GM12878 (cell line): ENCODE results near the gene GPR176. TPM values are rescaled to one million over a fixed set of nuclear protein-coding genes. Genes with fewer than 3 reads are reported as not detected.

ENCODE experiments used
- ATAC-seq: fragments of 200-7000 bp; cut with Tn5 transposase; 3 replicates; pipeline ENCODE4 v1.9.1; 2020; ENCODE audit warnings: mild to moderate bottlenecking, moderate library complexity
- BruUV-seq: library from RNA; stranded (reverse); fragments of 400-500 nt; replicated peaks from 2 replicates; lab custom pipeline; 2021; lab: Mats Ljungman, UMichigan
- CTCF ChIA-PET: fragments of 300-600 bp; sonication (Branson Sonifier 250); formaldehyde crosslinking; extraction: SDS; loops from one replicate; lab custom pipeline; 2021; ENCODE audit warnings: inconsistent platforms; lab: Yijun Ruan, JAX
- POLR2A ChIA-PET: fragments of 350-600 bp; formaldehyde crosslinking; extraction: SDS; loops from one replicate; lab custom pipeline; 2021; ENCODE audit warnings: inconsistent platforms; lab: Charles Lee
- RAD21 ChIA-PET: fragments of 300-600 bp; sonication (Branson Sonifier 250); formaldehyde crosslinking; loops from one replicate; lab custom pipeline; 2023; ENCODE audit warnings: antibody characterized with exemption; ENCODE audit not compliant: unreplicated experiment; lab: Charles Lee
- SMC1A ChIA-PET: fragments of 300-600 bp; sonication (Branson Sonifier 250); formaldehyde crosslinking; loops from one replicate; lab custom pipeline; 2023; ENCODE audit not compliant: unreplicated experiment, uncharacterized antibody; lab: Charles Lee
- DNase-seq: peaks from one replicate; pipeline ENCODE4 v3.0.0-alpha.2; 2011; ENCODE audit warnings: low read depth, low spot score
- FAIRE-seq: peaks from 3 replicates; lab custom pipeline; 2011; peaks lifted over from hg19 to GRCh38; lab: Jason Lieb, UNC
- H2AFZ ChIP-seq: 2 replicates; pipeline ENCODE4 v1.6.0; 2011; ENCODE audit warnings: low read depth, low read length, control low read depth; ENCODE audit not compliant: control insufficient read depth
- H3K27ac ChIP-seq: 2 replicates; pipeline ENCODE4 v1.5.1; 2011; ENCODE audit warnings: control low read depth; ENCODE audit not compliant: control insufficient read depth, insufficient read depth
- H3K27me3 ChIP-seq, 2 experiments: replicated peaks in 1 of 2; 2 replicates each; pipeline versions ENCODE4 v1.6.0 to v1.6.1; 2011; ENCODE audit warnings: low read length in 1 of 2; ENCODE audit not compliant: control insufficient read depth in 2 of 2, insufficient read depth in 2 of 2
- H3K36me3 ChIP-seq, 2 experiments: 2 replicates each; pipeline ENCODE4 v1.5.1; 2011; ENCODE audit warnings: low read length in 1 of 2; ENCODE audit not compliant: control insufficient read depth in 2 of 2, insufficient read depth in 2 of 2
- H3K4me1 ChIP-seq: 2 replicates; pipeline ENCODE4 v1.6.1; 2011; ENCODE audit warnings: mild to moderate bottlenecking, low read length, moderate library complexity, mixed read lengths; ENCODE audit not compliant: control insufficient read depth, insufficient read depth
- H3K4me2 ChIP-seq: 2 replicates; pipeline ENCODE4 v1.6.0; 2011; ENCODE audit warnings: control low read depth; ENCODE audit not compliant: control insufficient read depth, insufficient read depth
- H3K4me3 ChIP-seq: fragments of 200-600 bp; sonication (generic); 2 replicates; pipeline ENCODE4 v1.5.1; 2016
- H3K79me2 ChIP-seq: 2 replicates; pipeline ENCODE4 v1.6.0; 2011; ENCODE audit warnings: low read length; ENCODE audit not compliant: control insufficient read depth, insufficient read depth
- H3K9ac ChIP-seq: 2 replicates; pipeline ENCODE4 v1.8.0; 2011; ENCODE audit warnings: low read length, control low read depth, mixed read lengths; ENCODE audit not compliant: control insufficient read depth, insufficient read depth
- H3K9me3 ChIP-seq: replicated peaks from 3 replicates; pipeline ENCODE4 v1.5.1; 2011; ENCODE audit warnings: mild to moderate bottlenecking, low read length; ENCODE audit not compliant: control insufficient read depth, insufficient read depth
- H4K20me1 ChIP-seq: 2 replicates; pipeline ENCODE4 v1.6.0; 2011; ENCODE audit not compliant: control insufficient read depth, insufficient read depth
- CHD1 ChIP-seq: IDR thresholded peaks from 2 replicates; pipeline ENCODE4 v1.6.1; 2012; ENCODE audit warnings: low read depth, low read length, improper control_type of control experiment
- IRF4 ChIP-seq: IDR thresholded peaks from 2 replicates; pipeline ENCODE4 v1.6.1; 2011; ENCODE audit warnings: low read depth, low read length
- JUNB ChIP-seq: IDR thresholded peaks from 2 replicates; pipeline ENCODE4 v1.6.1; 2016; ENCODE audit warnings: antibody characterized with exemption, mild to moderate bottlenecking
- JUND ChIP-seq: IDR thresholded peaks from 2 replicates; pipeline ENCODE4 v1.6.1; 2012; ENCODE audit warnings: low read depth, mild to moderate bottlenecking, low read length, improper control_type of control experiment, moderate library complexity
- KAT2A ChIP-seq: conservative IDR thresholded peaks from 2 replicates; pipeline ENCODE4 v1.6.1; 2011; ENCODE audit warnings: low read depth, low read length; ENCODE audit not compliant: control insufficient read depth
- MTA2 ChIP-seq: fragments of 450-650 bp; IDR thresholded peaks from 2 replicates; pipeline ENCODE4 v1.6.1; 2016; ENCODE audit warnings: low read depth, mild to moderate bottlenecking, moderate library complexity
- MYB ChIP-seq: fragments of 150-350 bp; IDR thresholded peaks from 2 replicates; pipeline ENCODE4 v1.6.1; 2014; ENCODE audit warnings: mild to moderate bottlenecking, low read depth, low read length, borderline replicate concordance
- PRDM15 ChIP-seq: fragments of 450-650 bp; formaldehyde crosslinking; IDR thresholded peaks from 2 replicates; pipeline ENCODE4 v1.4.0; 2020; ENCODE audit warnings: mild to moderate bottlenecking, moderate library complexity
- RBBP5 ChIP-seq: fragments of 200-600 bp; sonication (generic); conservative IDR thresholded peaks from 2 replicates; pipeline ENCODE4 v1.6.1; 2016
- SPI1 ChIP-seq: IDR thresholded peaks from 2 replicates; pipeline ENCODE4 v1.6.1; 2011; ENCODE audit warnings: low read depth, mild to moderate bottlenecking, low read length, moderate library complexity, borderline replicate concordance; ENCODE audit not compliant: insufficient read depth
- SRF ChIP-seq, 2 experiments: IDR thresholded peaks; 2 replicates each; pipeline ENCODE4 v1.6.1; 2011; ENCODE audit warnings: low read depth in 2 of 2, low read length in 2 of 2, mild to moderate bottlenecking in 1 of 2, moderate library complexity in 1 of 2
- SUPT20H ChIP-seq: IDR thresholded peaks from 2 replicates; pipeline ENCODE4 v1.6.1; 2011; ENCODE audit warnings: low read depth, mild to moderate bottlenecking, low read length, moderate library complexity, borderline replicate concordance; ENCODE audit not compliant: control insufficient read depth
- WGBS: methylation state at CpG from one replicate; pipeline ENCODE4 v1.1.6; 2016; ENCODE audit warnings: low lambda C conversion rate; ENCODE audit not compliant: insufficient replicate concordance, insufficient coverage; ENCODE audit errors: missing lambda C conversion rate; 5-methylcytosine and 5-hydroxymethylcytosine counted together
- in situ Hi-C: fragments of 300-500 bp; cut with MboI; formaldehyde crosslinking; loops from 9 replicates; pipeline ENCODE4 v1.14.3; 2018; ENCODE audit warnings: mixed read lengths
- intact Hi-C: fragments of 100-400 bp; cut with micrococcal nuclease; formaldehyde crosslinking; loops from one replicate; pipeline ENCODE4 v1.14.2; 2022; ENCODE audit not compliant: unreplicated experiment
- polyA plus RNA-seq, 11 experiments: library from polyadenylated mRNA; depleted of rRNA in 4 of 11; unstranded in 6 of 11; stranded (reverse) in 5 of 11; fragments of >200 nt; fragmentation: Nextera tagmentation in 4 of 11; fragmentation: Illumina TruSeq in 1 of 11; extraction: Ambion mirVana in 4 of 11; extraction: Trizol in 1 of 11; gene quantifications; 1 replicate in 1 of 11; 2 replicates in 10 of 11; pipeline versions ENCODE4 v1.2.1 to v1.2.3, GENCODE V29; 2011 to 2016; ENCODE audit warnings: inconsistent platforms in 2 of 11, missing spikeins in 2 of 11, low read depth in 1 of 11
- total RNA-seq, 4 experiments: library from RNA; depleted of rRNA in 3 of 4; stranded (reverse); fragments of >200 nt in 3 of 4; fragmentation: Illumina TruSeq in 1 of 4; extraction: Trizol in 1 of 4; gene quantifications; 2 replicates each; pipeline versions ENCODE4 v1.2.1 to v1.2.3, GENCODE V29; 2013 to 2021
- TF ChIP-seq, protein P1 (sequence below): fragments of 450-650 bp; IDR thresholded peaks from 2 replicates; pipeline ENCODE4 v1.6.1; 2014; ENCODE audit warnings: mild to moderate bottlenecking
- TF ChIP-seq, protein P2 (sequence below): IDR thresholded peaks from 2 replicates; pipeline ENCODE4 v1.6.1; 2011; ENCODE audit warnings: low read depth, mild to moderate bottlenecking, low read length, moderate library complexity, borderline replicate concordance; ENCODE audit errors: extremely low read depth

The GPR176 gene
- total and polyA plus RNA-seq, 10 of the 15 experiments (the other 5 are each of a cell fraction or from before 2014, with no cell fraction given), result 0.02 to 0.33 (median 0.16) TPM; not detected in 4

DNA sequence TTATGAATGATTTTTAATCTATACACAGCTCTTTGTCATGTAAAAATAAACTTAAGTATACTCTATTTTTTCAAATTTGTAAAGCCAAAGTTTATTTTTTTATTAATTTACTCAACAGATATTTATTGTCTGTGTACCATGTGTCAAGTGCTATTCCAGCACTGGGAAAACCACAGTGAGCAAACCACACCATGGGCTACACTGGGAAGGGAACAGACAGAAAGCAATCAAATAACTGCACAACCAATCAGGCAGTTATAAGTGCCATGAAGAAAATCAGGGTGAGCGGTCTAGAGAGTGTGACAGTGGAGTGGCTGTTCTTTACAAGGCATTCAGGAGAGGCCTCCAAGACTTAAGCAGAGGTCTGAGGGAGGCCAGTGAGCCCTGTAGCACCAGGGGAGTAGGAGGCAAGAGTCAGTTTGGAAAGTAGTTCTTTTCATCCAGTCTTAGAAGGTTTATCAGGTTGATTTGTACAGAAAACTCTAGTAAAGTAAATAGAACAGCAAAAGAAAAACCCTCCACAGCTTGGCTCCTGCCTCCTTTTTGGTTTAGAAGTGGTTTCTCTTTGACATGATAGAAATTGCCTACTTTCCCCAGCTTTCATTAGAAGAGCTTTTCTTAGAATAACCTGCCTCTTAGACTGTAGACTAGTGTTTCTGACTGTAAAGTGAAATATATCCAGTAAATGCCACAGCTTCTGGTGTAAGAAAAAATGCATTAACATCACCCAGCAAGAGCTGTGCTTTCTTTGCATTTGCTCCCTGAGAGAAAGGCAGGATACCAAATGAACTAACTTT lies 27.5 kb upstream of the GPR176 start:
- BruUV-seq, result no TSS peak
- H3K27ac ChIP-seq, result no peak overlapping the region
- no peak overlapping the region for H3K9ac ChIP-seq
- FAIRE-seq, result no peak
- POLR2A ChIA-PET, result interaction anchor here (1.0 kb wide), 1 partner anchor 14 kb away, joined by 3 read pairs; no protein-coding TSS in a partner anchor
- RAD21 ChIA-PET, result no interaction called here
- in situ Hi-C loops, result loop anchor here (5.0 kb wide), 1 partner anchor 50 kb away; no protein-coding TSS in a partner anchor
- 100% methylated on average over 1 of the region's 1 CpG for WGBS
- H3K9me3 ChIP-seq, result no peaks in the 10 kb centered on the region
- SMC1A ChIA-PET, result interaction anchor here (0.9 to 1.2 kb wide), 3 partner anchors 12 to 237 kb away, joined by 3 to 4 read pairs (median 3); no protein-coding TSS in a partner anchor
- H3K79me2 ChIP-seq, result no peaks in the 10 kb centered on the region
- CTCF ChIA-PET, result interaction anchor here (1.9 kb wide), 1 partner anchor 12 kb away, joined by 6 read pairs; no protein-coding TSS in a partner anchor
- peak; percentile 28; the same call in 2 of the 3 replicates for ATAC-seq
- no peak overlapping the region for H2AFZ ChIP-seq
- H4K20me1 ChIP-seq, result no peaks in the 10 kb centered on the region
- no peak for TF ChIP-seq SRF (IDR thresholded peaks at IDR 0.05; ENCODE audit: low read depth in 2 of 2, low read length in 2 of 2)
- TF ChIP-seq, protein P1, sequence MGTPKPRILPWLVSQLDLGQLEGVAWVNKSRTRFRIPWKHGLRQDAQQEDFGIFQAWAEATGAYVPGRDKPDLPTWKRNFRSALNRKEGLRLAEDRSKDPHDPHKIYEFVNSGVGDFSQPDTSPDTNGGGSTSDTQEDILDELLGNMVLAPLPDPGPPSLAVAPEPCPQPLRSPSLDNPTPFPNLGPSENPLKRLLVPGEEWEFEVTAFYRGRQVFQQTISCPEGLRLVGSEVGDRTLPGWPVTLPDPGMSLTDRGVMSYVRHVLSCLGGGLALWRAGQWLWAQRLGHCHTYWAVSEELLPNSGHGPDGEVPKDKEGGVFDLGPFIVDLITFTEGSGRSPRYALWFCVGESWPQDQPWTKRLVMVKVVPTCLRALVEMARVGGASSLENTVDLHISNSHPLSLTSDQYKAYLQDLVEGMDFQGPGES, result no peak
- no peak for TF ChIP-seq KAT2A
- TF ChIP-seq MYB, result no peak
- TF ChIP-seq CHD1, result no peak
- no peak for TF ChIP-seq JUND
- TF ChIP-seq SUPT20H, result no peak
- no peak for TF ChIP-seq JUNB
- no peak for TF ChIP-seq RBBP5
- TF ChIP-seq MTA2, result no peak
- no peak for TF ChIP-seq SPI1
- TF ChIP-seq, protein P2, sequence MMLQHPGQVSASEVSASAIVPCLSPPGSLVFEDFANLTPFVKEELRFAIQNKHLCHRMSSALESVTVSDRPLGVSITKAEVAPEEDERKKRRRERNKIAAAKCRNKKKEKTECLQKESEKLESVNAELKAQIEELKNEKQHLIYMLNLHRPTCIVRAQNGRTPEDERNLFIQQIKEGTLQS, result no peak
- TF ChIP-seq IRF4, result no peak
- TF ChIP-seq PRDM15 (CRISPR knock-in tag), result no peak
- H3K4me3 ChIP-seq, result no peak overlapping the region
- no peak overlapping the region for H3K4me2 ChIP-seq
- no peaks in the 10 kb centered on the region for H3K27me3 ChIP-seq
- peaks cover 1 to 5% of the 10 kb centered on the region in 2 experiments; a peak in 3 of 4 replicates for H3K36me3 ChIP-seq
- intact Hi-C loops, result no loop called here
- no peaks in the 10 kb centered on the region for H3K4me1 ChIP-seq
- no peak for DNase-seq
